NCI-H82 treated with DMSO at 0.1 percent for 48 hours (cell line): Measurements from ENCODE around the gene OPN4.
A peak's percentile ranks its signal among the peaks of the same experiment; 100 is the strongest.

Experiments
- DNase-seq: peaks from one replicate; lab custom pipeline; 2025; ENCODE audit not compliant: unreplicated experiment; lab: John Stamatoyannopoulos, UW

The OPN4 gene

GRCh38 chr10:86647773-86648703 is 6.3 kb upstream of the OPN4 start:
- no peak for DNase-seq

- DNase-seq: no peak
Measured at GRCh38 chr10:86648704-86649427, 5.5 kb upstream of the OPN4 start.

GRCh38 chr10:86649471-86650150 is 4.7 kb upstream of the OPN4 start:
- no peak for DNase-seq

- DNase-seq: no peak
Measured at GRCh38 chr10:86650151-86650550, 4.2 kb upstream of the OPN4 start.

GRCh38 chr10:86651021-86651471 is 3.3 kb upstream of the OPN4 start:
- peak; percentile 28 for DNase-seq

- no peak for DNase-seq
Measured at GRCh38 chr10:86651631-86652331, 2.6 kb upstream of the OPN4 start.

- no peak for DNase-seq
Measured at GRCh38 chr10:86652361-86653202, 1.8 kb upstream of the OPN4 start.

- DNase-seq: no peak
Measured at GRCh38 chr10:86653379-86653778, 968 bp upstream of the OPN4 start.

- no peak for DNase-seq
Measured at GRCh38 chr10:86653987-86654386, 360 bp upstream of the OPN4 start.

- no peak for DNase-seq
Measured at GRCh38 chr10:86655173-86655540, 810 bp downstream of the OPN4 start.

- no peak for DNase-seq
Measured at GRCh38 chr10:86655596-86655995, 1.2 kb downstream of the OPN4 start.

- no peak for DNase-seq
Measured at GRCh38 chr10:86657011-86657395, 2.7 kb downstream of the OPN4 start.

- no peak for DNase-seq
Measured at GRCh38 chr10:86657396-86658011, 3.2 kb downstream of the OPN4 start.

- no peak for DNase-seq
Measured at GRCh38 chr10:86658261-86658741, 4.0 kb downstream of the OPN4 start.

- no peak for DNase-seq
Measured at GRCh38 chr10:86658751-86659150, 4.4 kb downstream of the OPN4 start.

GRCh38 chr10:86659161-86659691 is 4.9 kb downstream of the OPN4 start:
- DNase-seq: no peak

- DNase-seq: no peak
Measured at GRCh38 chr10:86659721-86660453, 5.5 kb downstream of the OPN4 start.

GRCh38 chr10:86661161-86662025 is 7.0 kb downstream of the OPN4 start:
- no peak for DNase-seq
